GM12891 (cell line): Measurements from ENCODE around the gene NKX6-1.

Source experiments
- PAX5 ChIP-seq: IDR thresholded peaks from 2 replicates; pipeline ENCODE4 v1.6.1; 2011; ENCODE audit warnings: low read length, moderate library complexity, mild to moderate bottlenecking; ENCODE audit not compliant: insufficient read depth, severe bottlenecking
- POLR2A ChIP-seq: IDR thresholded peaks from 2 replicates; pipeline ENCODE4 v1.6.1; 2011; ENCODE audit warnings: low read depth, low read length, control low read depth
- POLR2AphosphoS5 ChIP-seq: IDR thresholded peaks from 2 replicates; pipeline ENCODE4 v1.6.1; 2011; ENCODE audit warnings: low read depth, low read length, control low read depth
- TAF1 ChIP-seq: IDR thresholded peaks from 2 replicates; pipeline ENCODE4 v1.6.1; 2011; ENCODE audit warnings: low read depth, low read length, control low read depth

DNA sequence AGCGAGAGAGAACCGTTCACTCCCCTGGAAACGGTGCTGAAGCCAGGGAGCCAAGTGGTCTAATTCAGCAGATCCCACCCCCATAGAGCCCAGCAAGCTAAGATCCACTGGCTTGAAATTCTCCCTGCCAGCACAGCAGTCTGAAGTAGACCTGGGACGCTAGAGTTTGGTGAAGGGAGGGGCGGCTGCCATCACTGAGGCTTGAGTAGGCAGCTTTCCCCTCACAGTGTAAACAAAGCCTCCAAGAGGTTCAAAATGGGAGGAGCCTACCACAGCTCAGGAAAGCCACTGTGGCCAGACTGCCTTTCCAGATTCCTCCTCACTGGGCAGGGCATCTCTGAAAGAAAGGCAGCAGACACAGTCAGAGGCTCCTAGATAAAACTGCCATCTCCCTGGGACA, 46.0 kb upstream of the NKX6-1 start:
- TF ChIP-seq POLR2A, result no peak
- TF ChIP-seq TAF1, result no peak
- no peak for TF ChIP-seq POLR2AphosphoS5
- no peak for TF ChIP-seq PAX5
